Ovary (tissue), 9 donors: ENCODE data around the gene UMAD1. TPM values are rescaled to one million over a fixed set of nuclear protein-coding genes. Genes with fewer than 3 reads are reported as not detected.

Experiments
- DNase-seq, 5 donors: peaks; one replicate each; pipeline ENCODE4 v3.0.0-alpha.2; 2019 to 2020
- H3K27ac ChIP-seq, 2 donors: fragments of 200-600 bp; one replicate each; pipeline versions ENCODE4 v1.5.1 to v1.8.0; 2019 to 2022
- H3K27me3 ChIP-seq: fragments of 200-600 bp; one replicate; pipeline ENCODE4 v1.8.0; 2022
- H3K36me3 ChIP-seq: fragments of 200-600 bp; sonication (generic); one replicate; pipeline ENCODE4 v1.5.1; 2019
- H3K4me1 ChIP-seq: one replicate; pipeline ENCODE4 v1.8.1; 2013; ENCODE audit warnings: mild to moderate bottlenecking, moderate library complexity; ENCODE audit not compliant: insufficient read depth
- H3K4me3 ChIP-seq: fragments of 200-600 bp; sonication (generic); one replicate; pipeline ENCODE4 v1.5.1; 2017
- H3K9me3 ChIP-seq, 2 donors: fragments of 200-600 bp in 1 of 2; sonication (generic) in 1 of 2; one replicate each; pipeline versions ENCODE4 v1.5.1 to v1.8.1; 2013 to 2019; ENCODE audit warnings: mild to moderate bottlenecking in 1 of 2, moderate library complexity in 1 of 2
- CTCF ChIP-seq, 3 donors: fragments of 450-650 bp in 2 of 3; fragments of 200-600 bp in 1 of 3; IDR thresholded peaks; one replicate each; pipeline versions ENCODE4 v1.5.1 to v1.8.0; 2016 to 2022; ENCODE audit warnings: antibody characterized with exemption in 3 of 3, mild to moderate bottlenecking in 1 of 3
- EP300 ChIP-seq: sonication (generic); formaldehyde crosslinking; IDR thresholded peaks from one replicate; pipeline ENCODE4 v1.6.1; 2017; ENCODE audit warnings: antibody characterized with exemption
- POLR2A ChIP-seq: fragments of 450-650 bp; IDR thresholded peaks from one replicate; pipeline ENCODE4 v1.6.1; 2017; ENCODE audit warnings: antibody characterized with exemption, mild to moderate bottlenecking, moderate library complexity
- WGBS, 3 donors: extraction: QIAGEN DNeasy Blood & Tissue Kit in 1 of 3; methylation state at CpG; one replicate each; pipeline versions ENCODE4 v1.1.5 to v1.1.7; 2013 to 2017; 5-methylcytosine and 5-hydroxymethylcytosine counted together
- intact Hi-C, 4 donors: fragments of 100-400 bp; cut with DNase I; formaldehyde crosslinking; loops; one replicate each; pipeline versions ENCODE4 v1.11.0 to v1.15.1; 2022 to 2023
- polyA plus RNA-seq, 2 donors: library from polyadenylated mRNA; stranded (reverse); fragments of 200-250 nt in 1 of 2; fragments of 350-450 nt in 1 of 2; fragmentation: Illumina TruSeq in 1 of 2; extraction: RNeasy Lipid Tissue Mini Kit (QIAGEN cat#74804) in 1 of 2; gene quantifications; one replicate each; pipeline ENCODE4 v1.2.3, GENCODE V29; 2013 to 2014
- total RNA-seq, 7 donors: library from RNA; depleted of rRNA in 2 of 7; stranded (reverse); fragments of >200 nt in 2 of 7; fragmentation: NEBNext Ultra II Directional in 3 of 7; extraction: Animal tissue kit (Norgen Biotek cat#: 25700) in 3 of 7; gene quantifications; one replicate each; pipeline versions ENCODE4 v1.1.0 to v1.2.4, GENCODE V29; 2016 to 2023
- donor health status: DM: no; HTN: no; CAD: no; lungs with moderate emphysema.
- donor health status: DM: no; HTN: no; CAD: no.
- donor health status: Bipolar disorder and iron deficiency.
- donor health status: DM: yes; HTN: yes; CAD: no.
- donor health status: DM: no; HTN: no; CAD: no.
- donor health status: DM: yes; HTN: yes; CAD: no.

Gene UMAD1
- total and polyA plus RNA-seq, 9 donors, result 10.4 to 19.1 (median 16.2) TPM

DNA sequence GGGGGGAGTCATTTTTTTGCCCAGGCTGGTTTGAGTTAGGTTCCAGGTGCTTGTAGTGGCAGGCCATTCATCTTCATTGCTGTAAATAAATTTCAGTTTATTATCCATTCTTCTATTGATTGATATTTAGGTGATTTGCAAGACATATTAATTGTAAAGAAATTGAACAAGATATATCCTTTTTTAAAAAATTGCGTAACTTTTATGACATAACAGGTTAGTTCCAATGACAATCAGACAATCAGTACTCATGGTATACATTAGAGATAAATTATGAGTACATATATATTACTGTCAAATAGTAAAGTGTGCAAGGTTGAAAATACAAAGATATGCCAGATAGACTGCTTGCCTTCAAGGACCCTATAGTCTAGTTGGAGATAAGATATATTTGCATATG lies 235.9 kb downstream of the UMAD1 start:
- H3K27ac ChIP-seq, result no peak overlapping the region
- H3K4me3 ChIP-seq, result no peak overlapping the region
- WGBS, 3 donors, result 98 to 100% (median 100%) methylated on average over 1 of the region's 1 CpG
- no peaks in the 10 kb centered on the region for H3K4me1 ChIP-seq
- H3K36me3 ChIP-seq, result no peaks in the 10 kb centered on the region
- no peak for DNase-seq
- no peaks in the 10 kb centered on the region for H3K27me3 ChIP-seq
- no peak for TF ChIP-seq CTCF (IDR thresholded peaks at IDR 0.05)
- no peaks in the 10 kb centered on the region for H3K9me3 ChIP-seq
- intact Hi-C loops, result no loop called here

- no peaks in the 10 kb centered on the region for H3K27me3 ChIP-seq
- TF ChIP-seq POLR2A (no peak), CTCF (IDR thresholded peaks at IDR 0.05) (no peak), EP300 (no peak)
- no peak overlapping the region for H3K27ac ChIP-seq
- no peak overlapping the region for H3K4me3 ChIP-seq
- H3K36me3 ChIP-seq, result no peaks in the 10 kb centered on the region
- H3K4me1 ChIP-seq, result no peaks in the 10 kb centered on the region
- intact Hi-C loops, result no loop called here
- no peak for DNase-seq
- H3K9me3 ChIP-seq, result no peaks in the 10 kb centered on the region
- WGBS, 3 donors, result 93 to 96% (median 94%) methylated on average over 6 of the region's 6 CpGs
Observed at GRCh38 chr7:7881581-7881980, 241.0 kb downstream of the UMAD1 start.

DNA sequence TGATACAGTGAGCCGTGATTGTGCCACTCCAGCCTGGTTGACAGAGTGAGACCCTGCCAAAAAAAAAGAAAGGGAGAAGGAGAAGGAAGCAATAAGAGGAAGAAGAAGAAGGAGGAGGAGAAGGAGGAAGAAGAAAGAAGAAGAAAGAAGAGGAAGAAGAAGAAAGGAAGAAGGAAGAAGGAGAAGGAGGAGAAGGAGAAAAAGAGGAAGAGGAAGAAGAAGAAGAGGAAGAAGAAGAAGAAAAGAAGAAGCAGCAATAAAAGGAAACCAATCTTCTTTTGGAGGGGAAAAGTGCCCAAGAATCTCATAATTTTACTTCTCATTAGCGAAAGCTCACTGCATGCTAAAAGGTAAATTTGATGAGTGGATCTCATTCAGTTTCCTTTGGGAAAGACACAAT lies 242.3 kb downstream of the UMAD1 start:
- WGBS, 3 donors, result 93 to 97% (median 97%) methylated on average over 2 of the region's 2 CpGs
- intact Hi-C loops, result no loop called here
- TF ChIP-seq POLR2A (no peak), EP300 (no peak), CTCF (IDR thresholded peaks at IDR 0.05) (no peak)

GRCh38 chr7:7883394-7883793 lies 242.8 kb downstream of the UMAD1 start:
- WGBS, 3 donors, result 87 to 94% (median 90%) methylated on average over 2 of the region's 2 CpGs
- no peaks in the 10 kb centered on the region for H3K9me3 ChIP-seq
- no peaks in the 10 kb centered on the region for H3K4me1 ChIP-seq
- H3K4me3 ChIP-seq, result no peak overlapping the region
- no peak for TF ChIP-seq EP300
- no peak for TF ChIP-seq CTCF (IDR thresholded peaks at IDR 0.05)
- TF ChIP-seq POLR2A, result no peak
- intact Hi-C loops, result no loop called here
- no peak overlapping the region for H3K27ac ChIP-seq
- H3K27me3 ChIP-seq, result no peaks in the 10 kb centered on the region
- no peak for DNase-seq
- no peaks in the 10 kb centered on the region for H3K36me3 ChIP-seq

More for the DNA sequence above, 242.3 kb downstream of the UMAD1 start:
- no peak overlapping the region for H3K27ac ChIP-seq
- no peaks in the 10 kb centered on the region for H3K27me3 ChIP-seq
- no peak for DNase-seq
- H3K36me3 ChIP-seq, result no peaks in the 10 kb centered on the region
- H3K9me3 ChIP-seq, result no peaks in the 10 kb centered on the region
- H3K4me3 ChIP-seq, result no peak overlapping the region
- H3K4me1 ChIP-seq, result no peaks in the 10 kb centered on the region

- no peak overlapping the region for H3K4me3 ChIP-seq
- TF ChIP-seq POLR2A (no peak), EP300 (no peak), CTCF (IDR thresholded peaks at IDR 0.05) (no peak)
- intact Hi-C loops, result no loop called here
- H3K36me3 ChIP-seq, result no peaks in the 10 kb centered on the region
- no peak for DNase-seq
- no peaks in the 10 kb centered on the region for H3K4me1 ChIP-seq
- 3 to 22% (median 9%) methylated on average over 3 of the region's 3 CpGs for WGBS, 3 donors
- peak overlapping the region in 1 of 2 donors; percentile 19 for H3K27ac ChIP-seq
- no peaks in the 10 kb centered on the region for H3K27me3 ChIP-seq
- no peaks in the 10 kb centered on the region for H3K9me3 ChIP-seq
Observed at GRCh38 chr7:7884855-7885254, 244.3 kb downstream of the UMAD1 start.
